Jurkat, Clone E6-1 (cell line): Measurements from ENCODE around the gene TTLL9. TPM values are rescaled to one million over a fixed set of nuclear protein-coding genes. Genes with fewer than 3 reads are reported as not detected.
"Not testable (repeated sequence)": the region's sequence is repeated elsewhere in the genome, so short reads cannot be mapped to it uniquely, and the experiment has no call there.

Experiments
- DNase-seq: peaks from one replicate; pipeline ENCODE4 v3.0.0-alpha.2; 2011; ENCODE audit warnings: low read depth, low spot score
- H3K4me3 ChIP-seq: 2 replicates; pipeline ENCODE4 v1.5.1; 2011; ENCODE audit warnings: mild to moderate bottlenecking, low read length, control low read depth, moderate library complexity
- polyA plus RNA-seq: library from polyadenylated mRNA; unstranded; fragments of >200 nt; gene quantifications from one replicate; pipeline ENCODE4 v1.2.1, GENCODE V29; 2012; ENCODE audit warnings: missing spikeins; ENCODE audit not compliant: insufficient read length, insufficient read depth

Gene TTLL9, protein sequence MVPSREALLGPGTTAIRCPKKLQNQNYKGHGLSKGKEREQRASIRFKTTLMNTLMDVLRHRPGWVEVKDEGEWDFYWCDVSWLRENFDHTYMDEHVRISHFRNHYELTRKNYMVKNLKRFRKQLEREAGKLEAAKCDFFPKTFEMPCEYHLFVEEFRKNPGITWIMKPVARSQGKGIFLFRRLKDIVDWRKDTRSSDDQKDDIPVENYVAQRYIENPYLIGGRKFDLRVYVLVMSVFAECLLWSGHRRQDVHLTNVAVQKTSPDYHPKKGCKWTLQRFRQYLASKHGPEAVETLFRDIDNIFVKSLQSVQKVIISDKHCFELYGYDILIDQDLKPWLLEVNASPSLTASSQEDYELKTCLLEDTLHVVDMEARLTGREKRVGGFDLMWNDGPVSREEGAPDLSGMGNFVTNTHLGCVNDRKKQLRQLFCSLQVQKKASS
- not detected for polyA plus RNA-seq

DNA sequence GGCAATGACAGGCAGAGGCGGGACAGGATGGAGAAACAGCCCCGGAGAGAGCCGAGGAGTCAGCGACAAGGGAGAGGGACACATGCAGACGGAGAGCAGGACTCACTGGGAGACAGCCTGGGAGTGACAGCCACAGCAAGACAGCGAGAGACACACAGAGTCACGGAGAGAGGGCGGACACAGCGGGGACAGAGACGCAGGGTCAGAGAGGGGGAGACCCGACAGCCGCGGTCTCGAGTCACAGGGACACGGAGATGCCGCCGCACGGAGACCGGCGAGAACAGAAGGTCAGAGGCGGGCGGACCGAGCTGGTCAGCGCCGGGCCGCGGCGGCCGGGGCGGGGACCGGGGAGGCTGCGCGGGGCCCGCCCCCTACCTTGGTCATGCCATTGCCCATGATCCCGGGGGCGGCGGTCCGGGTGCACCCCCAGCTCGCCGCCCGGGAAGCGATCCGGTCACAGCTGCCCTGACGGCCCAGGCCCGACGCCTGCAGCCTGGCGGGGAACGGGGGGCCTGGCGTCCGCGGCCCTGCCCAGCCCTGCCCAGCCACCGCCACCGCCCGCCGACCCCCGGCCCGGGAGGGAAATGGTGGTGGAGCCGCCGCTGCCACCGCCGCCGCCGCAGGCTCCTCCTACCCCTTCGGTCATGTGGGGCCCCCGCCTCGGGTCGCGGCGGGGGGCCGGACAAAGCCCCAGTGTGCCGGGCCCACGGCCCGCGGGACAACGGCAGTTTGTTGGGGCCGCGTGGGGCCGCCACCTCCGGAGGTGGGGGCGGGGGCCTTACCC, at the start of gene TTLL9, which contains the start of gene DUSP15:
Gene TTLL9 (plus strand): TSS at position 693 of the 784 bp plus-strand sequence. CDS start 493 bp downstream, outside the sequence.
Gene DUSP15 (minus strand): TSS at position 586 of the 784 bp plus-strand sequence. CDS start 190 bp downstream, at position 396.
- no peak within 1 kb of the TSS for H3K4me3 ChIP-seq
- DNase-seq, result no peak

DNA sequence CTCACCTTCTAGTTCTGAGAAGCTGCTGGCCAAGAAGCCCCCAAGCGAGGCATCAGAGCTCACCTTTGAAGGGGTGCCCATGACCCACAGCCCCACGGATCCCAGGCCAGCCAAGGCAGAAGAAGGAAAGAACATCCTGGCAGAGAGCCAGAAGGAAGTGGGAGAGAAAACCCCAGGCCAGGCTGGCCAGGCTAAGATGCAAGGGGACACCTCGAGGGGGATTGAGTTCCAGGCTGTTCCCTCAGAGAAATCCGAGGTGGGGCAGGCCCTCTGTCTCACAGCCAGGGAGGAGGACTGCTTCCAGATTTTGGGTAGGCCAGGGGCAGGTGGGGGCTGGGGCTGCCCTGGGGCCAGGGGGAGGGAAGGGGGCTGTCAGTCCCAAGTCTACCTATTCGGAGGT, 49.0 kb upstream of the TTLL9 start:
- DNase-seq, result no peak
- no peak overlapping the region for H3K4me3 ChIP-seq

DNA sequence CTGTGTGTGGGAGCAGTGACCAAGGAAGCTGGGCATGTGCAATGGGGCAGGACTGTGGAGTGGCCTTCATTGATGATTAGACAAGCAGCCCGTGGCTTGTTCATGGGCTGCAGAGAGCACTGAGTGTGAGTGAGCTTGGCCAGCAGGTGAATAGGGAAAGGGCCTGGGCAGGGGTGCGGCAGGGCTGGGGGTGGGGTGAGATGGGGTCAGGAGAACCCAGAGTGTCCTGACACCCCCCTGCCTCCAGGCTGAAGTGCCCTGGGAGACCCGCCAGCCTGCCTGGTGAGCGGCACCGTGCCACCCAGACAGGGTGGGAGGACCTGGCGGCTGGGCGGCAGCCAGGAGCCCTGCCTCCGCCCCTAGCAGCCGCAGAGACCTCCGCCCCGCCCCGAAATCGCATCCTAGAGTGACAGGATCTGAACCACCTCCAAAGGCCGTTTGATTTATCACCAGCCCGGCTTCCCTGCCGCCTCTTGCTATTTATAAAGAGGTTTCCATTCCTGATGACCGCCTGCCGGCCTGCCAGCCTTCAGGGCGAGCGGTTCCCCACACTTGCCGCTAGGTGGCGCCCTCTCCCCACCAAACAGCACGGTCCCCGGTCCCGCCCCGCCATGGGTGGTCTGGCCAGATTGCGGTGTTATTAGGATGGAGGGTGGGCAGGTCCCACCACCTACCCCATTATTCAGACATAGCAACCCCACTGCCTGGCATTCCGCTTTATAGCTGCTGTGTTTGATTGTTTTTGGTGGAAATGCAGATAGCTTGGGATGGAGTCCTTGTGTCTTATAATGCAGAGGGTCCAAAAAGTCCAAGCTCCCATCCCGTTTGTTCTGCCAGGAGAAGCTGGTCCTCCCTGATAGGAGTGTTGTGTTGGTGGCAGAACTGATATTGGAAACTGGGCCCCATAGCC, 47.8 kb upstream of the TTLL9 start:
- no peak for DNase-seq
- 0 out of 2 replicates have a peak overlapping the region, but pooled peaks have one; percentile 11 for H3K4me3 ChIP-seq

DNA sequence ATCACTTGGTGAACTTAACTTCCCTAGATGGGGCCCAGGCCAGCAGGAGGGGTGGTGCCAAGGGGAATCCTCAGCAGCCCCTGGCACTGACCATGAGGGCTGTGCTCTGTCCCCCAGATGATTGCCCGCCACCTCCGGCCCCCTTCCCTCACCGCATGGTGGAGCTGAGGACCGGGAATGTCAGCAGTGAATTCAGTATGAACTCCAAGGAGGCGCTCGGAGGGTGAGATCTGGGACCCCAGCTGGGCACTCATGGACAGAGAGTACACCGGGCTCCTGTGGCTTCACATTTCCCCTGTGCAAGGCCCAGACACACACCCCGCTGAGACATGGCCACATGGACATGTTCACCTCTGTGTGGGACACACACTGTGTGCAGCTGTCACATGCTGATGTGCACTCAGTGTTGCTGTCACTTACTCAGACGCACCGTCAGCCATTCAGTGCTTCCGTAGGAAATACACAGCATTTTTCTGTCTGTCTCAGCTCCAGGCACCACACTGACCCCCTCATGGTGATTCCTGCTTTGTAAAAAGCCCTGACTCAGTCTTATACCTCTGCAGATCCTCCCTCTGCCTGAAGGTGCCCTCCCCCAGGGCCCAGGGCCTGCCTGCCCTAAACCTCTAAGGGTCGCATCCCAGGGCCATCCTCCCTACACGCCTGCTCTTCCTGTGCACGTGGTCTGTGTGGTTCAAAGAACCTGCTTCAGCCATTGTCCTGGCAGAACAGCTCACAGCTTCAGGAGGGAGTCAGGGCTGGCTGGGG, 46.9 kb upstream of the TTLL9 start:
- no peak for DNase-seq
- no peak overlapping the region for H3K4me3 ChIP-seq

DNA sequence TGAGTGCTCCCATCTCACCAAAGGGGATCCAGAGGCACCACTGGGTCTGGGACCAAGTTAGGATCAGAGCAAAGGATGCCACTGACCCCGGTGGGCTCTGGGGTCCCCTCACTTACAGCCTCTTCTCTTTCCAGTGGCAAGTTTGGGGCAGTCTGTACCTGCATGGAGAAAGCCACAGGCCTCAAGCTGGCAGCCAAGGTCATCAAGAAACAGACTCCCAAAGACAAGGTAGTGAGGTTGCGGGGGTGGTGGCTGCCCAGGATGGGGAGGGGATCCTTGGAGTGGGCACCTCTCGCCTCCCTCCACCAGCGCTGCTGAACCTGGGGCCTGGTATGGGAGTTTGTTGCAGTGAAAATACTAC, 46.3 kb upstream of the TTLL9 start:
- no peak overlapping the region for H3K4me3 ChIP-seq
- no peak for DNase-seq

DNA sequence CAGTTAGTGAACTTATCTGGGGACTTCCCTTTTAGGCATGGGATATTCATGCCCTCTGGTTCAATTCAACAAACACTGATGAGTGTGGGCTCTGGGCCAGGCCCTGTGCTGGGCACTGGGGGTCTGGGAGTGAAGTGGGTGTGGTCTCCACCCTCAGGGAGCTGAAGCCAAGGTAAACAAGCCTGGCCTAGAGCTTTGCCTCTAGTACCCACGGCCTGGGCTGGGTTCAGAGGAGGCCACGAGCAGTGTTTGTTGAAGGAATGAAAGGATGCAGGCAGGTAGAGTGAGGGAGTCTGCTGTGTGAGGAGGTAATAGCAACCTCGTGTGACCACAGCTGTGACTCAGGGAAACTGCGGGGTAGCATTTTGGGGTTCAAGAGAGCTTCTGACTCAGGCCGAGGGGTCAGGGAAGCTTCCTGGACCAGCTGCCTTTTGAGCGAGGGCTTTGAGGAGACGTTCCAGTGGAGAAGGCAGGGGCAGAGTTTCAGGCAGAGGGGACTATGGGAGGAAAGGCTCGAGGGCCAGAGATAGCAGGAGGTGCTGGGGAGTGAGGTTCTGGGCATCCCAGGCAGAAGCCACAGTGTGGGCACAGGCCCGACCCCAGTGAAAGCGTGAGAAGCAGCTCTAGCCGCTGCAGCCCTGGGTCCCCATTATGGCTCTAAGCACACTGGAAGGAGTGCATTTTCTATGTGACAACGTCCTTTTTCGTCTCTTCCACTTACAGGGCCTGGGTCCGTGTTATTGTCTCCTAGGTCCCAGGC, 45.7 kb upstream of the TTLL9 start:
- no peak overlapping the region for H3K4me3 ChIP-seq
- DNase-seq, result no peak

DNA sequence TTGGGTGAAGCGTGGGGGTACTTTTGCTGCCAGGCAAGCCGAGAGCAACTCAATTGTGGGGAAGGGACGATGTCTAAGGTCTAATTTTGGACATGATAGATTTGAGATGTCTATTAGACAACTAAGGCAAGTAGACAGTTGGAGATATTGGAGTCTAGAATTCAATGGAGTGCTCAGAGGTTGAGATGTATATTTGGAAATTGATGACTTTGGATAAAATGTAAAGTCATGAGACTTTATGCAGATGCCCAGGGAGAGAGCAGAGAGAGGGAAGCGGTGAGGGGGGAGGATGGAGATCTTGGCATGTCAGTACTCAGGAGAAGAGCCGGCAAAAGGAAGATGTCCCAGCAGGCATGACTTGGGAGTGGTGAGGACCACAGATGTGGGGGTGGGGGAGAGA, 44.4 kb upstream of the TTLL9 start:
- H3K4me3 ChIP-seq, result no peak overlapping the region
- no peak for DNase-seq

DNA sequence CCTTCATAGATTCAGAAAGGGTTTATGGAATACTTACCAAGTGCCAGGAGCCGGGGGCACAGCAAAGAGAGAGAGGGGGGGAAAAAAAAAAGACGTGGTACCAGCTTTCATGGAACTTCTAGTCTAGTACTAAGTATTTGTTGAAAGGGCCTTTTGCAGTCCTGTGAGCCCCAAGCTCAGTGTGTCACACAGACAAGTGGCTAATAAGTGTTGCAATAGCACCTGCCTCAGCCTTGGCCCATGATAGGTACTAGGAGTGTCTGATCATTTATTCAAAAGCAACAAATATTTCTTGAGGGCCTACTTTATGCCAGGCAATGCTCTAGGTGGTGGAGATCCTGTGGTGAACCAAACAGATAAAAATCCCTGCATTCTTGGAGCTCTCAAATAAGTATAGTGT, 43.4 kb upstream of the TTLL9 start:
- no peak for DNase-seq
- no peak overlapping the region for H3K4me3 ChIP-seq

DNA sequence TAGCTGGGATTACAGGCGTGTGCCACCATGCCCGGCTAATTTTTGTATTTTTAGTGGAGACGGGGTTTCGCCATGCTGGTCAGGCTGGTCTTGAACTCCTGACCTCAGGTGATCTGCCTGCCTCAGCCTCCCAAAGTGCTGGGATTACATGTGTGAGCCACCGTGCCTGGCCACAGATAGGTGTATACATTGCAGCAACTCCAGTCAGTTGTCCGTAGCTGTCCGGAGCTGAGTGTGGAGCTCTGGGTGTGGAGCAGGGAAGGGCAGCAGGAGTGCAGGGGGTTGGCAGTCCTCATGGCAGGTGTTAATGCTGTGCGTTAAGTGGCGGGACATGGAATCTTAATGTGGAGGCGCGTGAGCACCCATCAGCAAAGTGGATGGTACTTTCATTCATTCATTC, 42.4 kb upstream of the TTLL9 start:
- H3K4me3 ChIP-seq, DNase-seq: not testable (repeated sequence)

DNA sequence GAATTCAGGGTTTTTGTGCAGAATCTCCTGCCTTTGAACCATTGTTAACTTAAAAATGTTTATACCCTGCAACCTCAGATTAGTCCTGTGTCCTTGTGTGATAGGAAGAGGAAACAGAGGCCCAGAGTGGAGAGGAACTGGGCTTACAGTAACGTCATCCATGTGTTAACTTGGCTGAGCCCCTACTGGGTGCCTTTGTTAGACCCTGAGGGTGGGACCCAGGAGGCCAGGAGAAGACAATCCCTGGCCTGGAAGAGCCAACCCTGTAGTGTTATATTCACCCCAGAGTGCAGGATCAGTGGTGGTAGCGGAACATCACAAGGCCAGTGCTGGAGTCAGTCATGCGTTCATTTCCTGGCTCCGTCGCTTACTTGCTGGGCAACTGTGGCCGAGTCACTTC, 40.7 kb upstream of the TTLL9 start:
- no peak overlapping the region for H3K4me3 ChIP-seq

DNA sequence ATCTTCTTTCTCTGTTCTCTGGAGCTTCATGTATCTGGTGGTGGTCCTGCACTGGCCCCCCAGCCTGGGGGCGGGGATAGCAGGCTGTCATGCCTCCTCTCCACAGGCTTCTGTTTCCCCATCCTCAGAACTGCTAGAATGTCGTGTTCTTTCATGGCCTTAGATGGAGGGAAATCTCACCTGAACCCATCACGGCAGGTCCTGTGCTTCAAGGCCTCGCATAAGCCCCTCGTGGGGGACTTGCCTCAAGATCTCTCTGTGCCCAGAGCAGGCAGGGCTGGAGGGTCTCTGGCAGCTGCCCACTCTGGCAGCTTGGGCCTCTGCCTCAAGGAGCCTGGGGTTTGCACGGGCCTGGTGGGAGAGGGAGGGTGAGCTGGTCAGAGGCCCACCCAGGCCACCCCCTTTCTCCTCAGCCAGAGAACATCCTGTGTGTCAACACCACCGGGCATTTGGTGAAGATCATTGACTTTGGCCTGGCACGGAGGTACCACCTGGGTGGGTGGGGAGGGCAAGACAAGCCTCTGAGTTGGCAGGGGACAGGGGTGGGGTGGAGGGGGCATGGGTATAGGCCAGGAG, 39.9 kb upstream of the TTLL9 start:
- DNase-seq, result no peak
- H3K4me3 ChIP-seq, result no peak overlapping the region

More for the DNA sequence above, 40.7 kb upstream of the TTLL9 start:
- no peak for DNase-seq

DNA sequence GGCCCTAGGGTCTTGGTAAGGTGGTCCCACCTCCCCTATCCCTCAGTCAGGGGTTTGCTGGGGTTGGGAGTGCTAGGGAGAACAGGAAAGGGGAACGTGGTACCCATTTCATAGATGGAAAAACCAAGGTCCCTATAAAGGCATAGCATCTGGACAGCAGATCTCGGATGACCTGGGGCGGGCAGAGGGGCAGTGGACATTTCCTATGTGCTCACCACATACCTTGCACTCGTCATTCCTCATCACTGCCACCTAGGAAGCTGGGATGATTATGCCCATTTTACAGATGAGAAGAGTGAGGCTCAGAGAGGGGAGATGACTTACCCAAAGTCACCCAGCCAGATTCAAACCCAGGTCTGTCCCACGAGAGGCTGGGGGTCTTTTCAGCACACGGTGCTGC, 39.2 kb upstream of the TTLL9 start:
- no peak for DNase-seq
- no peak overlapping the region for H3K4me3 ChIP-seq

DNA sequence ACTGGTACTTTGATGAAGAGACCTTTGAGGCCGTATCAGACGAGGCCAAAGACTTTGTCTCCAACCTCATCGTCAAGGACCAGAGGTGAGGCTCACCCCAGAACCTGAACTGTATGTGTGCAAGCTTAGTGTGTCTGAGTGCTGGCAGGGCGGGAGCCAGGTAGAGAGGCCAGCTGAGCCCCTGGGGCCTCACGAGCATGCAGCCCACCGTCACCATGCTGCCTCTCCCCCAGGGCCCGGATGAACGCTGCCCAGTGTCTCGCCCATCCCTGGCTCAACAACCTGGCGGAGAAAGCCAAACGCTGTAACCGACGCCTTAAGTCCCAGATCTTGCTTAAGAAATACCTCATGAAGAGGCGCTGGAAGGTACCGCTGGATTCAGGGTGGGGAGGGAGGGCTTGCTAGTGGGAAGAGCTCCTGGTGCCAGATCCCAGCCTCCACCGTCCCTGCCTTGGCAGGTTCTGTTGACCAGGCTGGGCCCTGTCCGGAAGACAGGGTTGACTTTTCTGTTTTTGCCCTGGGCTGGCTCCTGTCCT, 38.6 kb upstream of the TTLL9 start:
- no peak overlapping the region for H3K4me3 ChIP-seq
- no peak for DNase-seq

DNA sequence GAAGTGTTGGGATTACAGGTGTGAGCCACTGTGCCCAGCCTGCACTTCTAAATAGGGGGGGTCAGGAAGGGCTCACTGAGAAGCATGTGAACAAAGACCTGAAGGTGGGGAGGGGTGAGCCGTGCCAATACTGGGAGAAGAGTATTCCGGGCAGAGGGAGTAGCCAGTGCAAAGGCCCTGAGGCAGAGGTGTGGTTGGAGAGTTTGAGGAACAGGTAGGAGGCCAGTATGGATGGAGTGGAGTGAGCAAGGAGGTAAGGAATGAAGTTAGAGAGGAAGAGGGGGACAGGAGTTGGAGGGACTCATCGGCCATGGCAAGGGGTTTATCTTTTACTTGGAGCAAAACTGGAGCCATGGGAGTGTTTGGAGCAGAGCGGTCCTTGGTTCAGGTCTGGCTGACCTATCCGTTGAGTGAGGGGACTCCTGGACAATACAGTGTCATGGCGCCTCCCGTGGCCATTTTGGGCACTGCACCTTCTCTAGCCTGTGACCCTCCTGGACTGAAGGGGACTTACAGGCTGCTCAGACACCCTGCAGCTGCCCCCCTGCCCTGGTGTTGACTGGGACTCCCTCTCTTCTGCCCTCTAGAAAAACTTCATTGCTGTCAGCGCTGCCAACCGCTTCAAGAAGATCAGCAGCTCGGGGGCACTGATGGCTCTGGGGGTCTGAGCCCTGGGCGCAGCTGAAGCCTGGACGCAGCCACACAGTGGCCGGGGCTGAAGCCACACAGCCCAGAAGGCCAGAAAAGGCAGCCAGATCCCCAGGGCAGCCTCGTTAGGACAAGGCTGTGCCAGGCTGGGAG, 37.1 kb upstream of the TTLL9 start:
- DNase-seq, result no peak
- no peak overlapping the region for H3K4me3 ChIP-seq

DNA sequence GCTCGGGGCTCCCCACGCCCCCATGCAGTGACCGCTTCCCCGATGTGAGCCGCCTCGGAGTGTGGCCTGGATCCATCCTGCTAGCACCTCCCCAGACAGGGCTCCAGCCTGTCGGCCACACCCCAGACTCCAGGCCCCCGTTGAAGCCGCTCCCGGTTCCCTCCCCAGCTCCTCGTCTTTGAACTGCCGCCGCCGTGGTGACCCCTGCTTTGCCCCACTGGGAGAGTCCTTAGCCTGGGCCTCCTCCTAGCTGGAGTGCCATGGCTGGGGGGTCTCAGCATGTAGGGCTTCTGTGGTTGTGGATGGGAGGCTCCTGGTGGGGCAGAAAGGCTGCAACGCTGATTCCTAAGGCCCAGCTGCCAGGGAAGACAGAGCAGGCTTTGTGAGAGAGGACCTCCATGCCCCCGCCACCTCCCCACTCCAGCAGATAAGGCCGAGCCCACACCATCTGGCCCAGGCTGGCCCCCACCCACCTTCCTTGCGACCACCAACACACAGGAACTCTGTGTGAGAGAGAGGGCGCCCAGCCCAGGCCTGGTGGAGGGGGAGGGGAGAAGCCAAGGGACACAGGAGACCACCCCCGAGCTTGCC, 36.4 kb upstream of the TTLL9 start:
- no peak for DNase-seq
- H3K4me3 ChIP-seq, result no peak overlapping the region

DNA sequence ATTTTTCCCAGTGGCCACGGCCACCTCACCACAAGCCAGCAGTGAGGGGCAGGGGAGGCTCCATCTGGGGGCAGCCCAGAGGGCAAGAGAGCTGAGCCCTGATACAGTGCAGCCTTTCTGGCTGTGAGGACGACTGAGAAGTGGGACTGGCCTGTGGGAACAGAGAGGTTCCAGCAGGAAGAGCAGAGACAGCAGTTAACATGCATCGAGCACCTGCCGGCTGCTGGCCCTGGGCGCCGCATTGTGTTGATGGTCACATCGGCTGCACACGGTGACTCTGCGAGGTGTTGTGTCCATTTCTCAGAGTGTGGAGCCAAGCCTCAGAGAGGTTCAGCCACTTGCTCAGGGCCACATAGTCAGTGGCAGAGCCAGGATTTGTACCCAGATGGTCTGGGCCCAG, 34.9 kb upstream of the TTLL9 start:
- H3K4me3 ChIP-seq, result no peak overlapping the region
- no peak for DNase-seq
